Measurements from ENCODE around the gene PIH1D1. TPM values are rescaled to one million over a fixed set of nuclear protein-coding genes. Genes with fewer than 3 reads are reported as not detected.

The PIH1D1 gene
- total and polyA plus RNA-seq, 10 of the 15 experiments (the other 5 are each of a cell fraction or from before 2014, with no cell fraction given), result 16.1 to 153 (median 106) TPM

DNA sequence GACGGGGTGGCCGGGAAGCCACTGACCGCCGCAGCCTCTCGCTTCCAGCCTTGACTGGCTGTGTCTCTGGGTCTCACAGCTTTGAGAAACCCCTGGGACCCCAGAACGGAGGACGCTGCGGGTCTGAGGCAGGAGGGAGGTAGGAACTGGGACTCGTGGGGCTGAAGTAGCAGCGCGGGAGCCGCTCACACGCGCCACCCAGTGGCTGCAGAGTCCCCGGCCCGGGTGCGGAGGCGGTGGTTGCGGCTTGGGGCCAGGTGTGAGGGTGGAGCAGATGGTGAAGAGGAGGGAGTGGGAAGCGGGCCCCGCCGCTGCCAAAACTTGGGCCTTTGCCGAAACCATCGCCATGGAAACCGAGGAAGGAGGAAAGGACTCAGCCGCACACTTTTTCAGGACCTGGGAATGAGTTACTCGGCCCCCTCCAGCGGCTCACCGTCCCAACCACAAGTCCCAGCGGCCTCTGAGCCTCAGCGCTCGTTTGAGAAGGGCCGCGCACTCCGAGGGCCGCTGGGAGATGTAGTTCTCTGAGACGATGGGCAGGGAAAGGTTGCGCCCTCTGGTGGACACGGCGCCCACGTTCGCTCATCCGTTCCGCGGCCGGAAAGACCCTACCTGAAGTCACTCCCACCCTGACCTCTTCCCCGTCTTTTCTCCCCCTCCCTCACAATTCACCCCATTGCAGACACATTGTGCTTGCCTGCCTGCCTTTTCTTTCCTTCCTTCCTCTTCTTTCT, 8.1 kb downstream of the PIH1D1 start:
- Histone ChIP-seq H3K27ac (ENCODE audit: control insufficient read depth, insufficient read depth) (peak overlapping the region; percentile 21; the same call in 1 of the 2 replicates), H2AFZ (ENCODE audit: control insufficient read depth, low read depth, low read length) (peak overlapping the region; percentile 76), H3K79me2 (ENCODE audit: control insufficient read depth, insufficient read depth, low read length) (no peaks in the 10 kb centered on the region; the same call in 1 of the 2 replicates), H3K9me3 (replicated peaks; ENCODE audit: control insufficient read depth, insufficient read depth, low read length) (no peaks in the 10 kb centered on the region), H3K4me1 (ENCODE audit: control insufficient read depth, insufficient read depth, low read length) (no peaks in the 10 kb centered on the region), H3K36me3 (ENCODE audit: control insufficient read depth in 2 of 2, insufficient read depth in 2 of 2, low read length in 1 of 2) (peaks cover 0 to 4% of the 10 kb centered on the region in 2 experiments; a peak in 2 of 4 replicates), H3K9ac (ENCODE audit: control insufficient read depth, insufficient read depth, low read length) (peak overlapping the region; percentile 5; the same call in 1 of the 2 replicates), H3K27me3 (replicated peaks in 1 of 2; ENCODE audit: control insufficient read depth in 2 of 2, insufficient read depth in 2 of 2, low read length in 1 of 2) (peaks cover 9 to 20% of the 10 kb centered on the region in 2 experiments), H3K4me2 (ENCODE audit: control insufficient read depth, insufficient read depth) (peak overlapping the region; percentile 62), H3K4me3 (peak overlapping the region; percentile 81), H4K20me1 (ENCODE audit: control insufficient read depth, insufficient read depth) (no peaks in the 10 kb centered on the region)
- CTCF ChIA-PET, result interaction anchor here (0.6 to 4.9 kb wide), 13 partner anchors 8 to 204 kb away, joined by 3 to 47 read pairs (median 4); partner anchors contain the start of genes ALDH16A1 and PIH1D1
- peak; percentile 80 for DNase-seq (ENCODE audit: low read depth, low spot score)
- SMC1A ChIA-PET (ENCODE audit: uncharacterized antibody, unreplicated experiment), result interaction anchor here (0.6 to 3.0 kb wide), 5 partner anchors 27 to 218 kb away, joined by 3 to 14 read pairs (median 4); no protein-coding TSS in a partner anchor
- 1% methylated on average over 47 of the region's 47 CpGs for WGBS (ENCODE audit: insufficient coverage, insufficient replicate concordance, low lambda C conversion rate, missing lambda C conversion rate)
- POLR2A ChIA-PET, result interaction anchor here (1.0 to 1.5 kb wide), 3 partner anchors 8 to 52 kb away, joined by 3 to 5 read pairs (median 4); partner anchors contain the start of gene PIH1D1
- RAD21 ChIA-PET (ENCODE audit: unreplicated experiment), result interaction anchor here (1.0 to 1.8 kb wide), 7 partner anchors 8 to 136 kb away, joined by 3 to 15 read pairs (median 4); partner anchors contain the start of gene PIH1D1
- intact Hi-C loops (cut with micrococcal nuclease; ENCODE audit: unreplicated experiment) (loop anchor here (1.0 kb wide), 7 partner anchors 27 to 217 kb away; partner anchors contain the start of gene FLT3LG), in situ Hi-C loops (cut with MboI) (no loop called here)
- peak; percentile 98 for FAIRE-seq
- no TSS peak for BruUV-seq (replicated peaks)
- peak; percentile 92 for ATAC-seq
- TF ChIP-seq EP300 (IDR thresholded peaks at IDR 0.05; ENCODE audit: borderline replicate concordance in 1 of 2, control insufficient read depth in 1 of 2, low read depth in 2 of 2, low read length in 2 of 2) (no peak), PAX8 (IDR thresholded peaks at IDR 0.05) (no peak), CREB1 (IDR thresholded peaks at IDR 0.05; ENCODE audit: low read depth) (peak; percentile 78), BCL11A (IDR thresholded peaks at IDR 0.05; ENCODE audit: low read depth, low read length) (no peak), EED (IDR thresholded peaks at IDR 0.05; ENCODE audit: low read depth) (peak; percentile 29; the same call in 1 of the 2 replicates), GATAD2B (conservative IDR thresholded peaks at IDR 0.05; ENCODE audit: low read depth) (peak; percentile 96), CBFB (IDR thresholded peaks at IDR 0.05; ENCODE audit: low read depth) (peak; percentile 77; the same call in 1 of the 2 replicates), DPF2 (IDR thresholded peaks at IDR 0.05) (peak; percentile 94), TBL1XR1 (IDR thresholded peaks at IDR 0.05; ENCODE audit: low read depth, low read length) (no peak; the same call in 1 of the 2 replicates)
- TF ChIP-seq, protein P1, sequence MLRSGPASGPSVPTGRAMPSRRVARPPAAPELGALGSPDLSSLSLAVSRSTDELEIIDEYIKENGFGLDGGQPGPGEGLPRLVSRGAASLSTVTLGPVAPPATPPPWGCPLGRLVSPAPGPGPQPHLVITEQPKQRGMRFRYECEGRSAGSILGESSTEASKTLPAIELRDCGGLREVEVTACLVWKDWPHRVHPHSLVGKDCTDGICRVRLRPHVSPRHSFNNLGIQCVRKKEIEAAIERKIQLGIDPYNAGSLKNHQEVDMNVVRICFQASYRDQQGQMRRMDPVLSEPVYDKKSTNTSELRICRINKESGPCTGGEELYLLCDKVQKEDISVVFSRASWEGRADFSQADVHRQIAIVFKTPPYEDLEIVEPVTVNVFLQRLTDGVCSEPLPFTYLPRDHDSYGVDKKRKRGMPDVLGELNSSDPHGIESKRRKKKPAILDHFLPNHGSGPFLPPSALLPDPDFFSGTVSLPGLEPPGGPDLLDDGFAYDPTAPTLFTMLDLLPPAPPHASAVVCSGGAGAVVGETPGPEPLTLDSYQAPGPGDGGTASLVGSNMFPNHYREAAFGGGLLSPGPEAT (IDR thresholded peaks at IDR 0.05; ENCODE audit: low read depth), result peak; percentile 63; the same call in 1 of the 2 replicates
- TF ChIP-seq, protein P2, sequence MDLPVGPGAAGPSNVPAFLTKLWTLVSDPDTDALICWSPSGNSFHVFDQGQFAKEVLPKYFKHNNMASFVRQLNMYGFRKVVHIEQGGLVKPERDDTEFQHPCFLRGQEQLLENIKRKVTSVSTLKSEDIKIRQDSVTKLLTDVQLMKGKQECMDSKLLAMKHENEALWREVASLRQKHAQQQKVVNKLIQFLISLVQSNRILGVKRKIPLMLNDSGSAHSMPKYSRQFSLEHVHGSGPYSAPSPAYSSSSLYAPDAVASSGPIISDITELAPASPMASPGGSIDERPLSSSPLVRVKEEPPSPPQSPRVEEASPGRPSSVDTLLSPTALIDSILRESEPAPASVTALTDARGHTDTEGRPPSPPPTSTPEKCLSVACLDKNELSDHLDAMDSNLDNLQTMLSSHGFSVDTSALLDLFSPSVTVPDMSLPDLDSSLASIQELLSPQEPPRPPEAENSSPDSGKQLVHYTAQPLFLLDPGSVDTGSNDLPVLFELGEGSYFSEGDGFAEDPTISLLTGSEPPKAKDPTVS (IDR thresholded peaks at IDR 0.05; ENCODE audit: low read depth, low read length), result no peak
- TF ChIP-seq, protein P3, sequence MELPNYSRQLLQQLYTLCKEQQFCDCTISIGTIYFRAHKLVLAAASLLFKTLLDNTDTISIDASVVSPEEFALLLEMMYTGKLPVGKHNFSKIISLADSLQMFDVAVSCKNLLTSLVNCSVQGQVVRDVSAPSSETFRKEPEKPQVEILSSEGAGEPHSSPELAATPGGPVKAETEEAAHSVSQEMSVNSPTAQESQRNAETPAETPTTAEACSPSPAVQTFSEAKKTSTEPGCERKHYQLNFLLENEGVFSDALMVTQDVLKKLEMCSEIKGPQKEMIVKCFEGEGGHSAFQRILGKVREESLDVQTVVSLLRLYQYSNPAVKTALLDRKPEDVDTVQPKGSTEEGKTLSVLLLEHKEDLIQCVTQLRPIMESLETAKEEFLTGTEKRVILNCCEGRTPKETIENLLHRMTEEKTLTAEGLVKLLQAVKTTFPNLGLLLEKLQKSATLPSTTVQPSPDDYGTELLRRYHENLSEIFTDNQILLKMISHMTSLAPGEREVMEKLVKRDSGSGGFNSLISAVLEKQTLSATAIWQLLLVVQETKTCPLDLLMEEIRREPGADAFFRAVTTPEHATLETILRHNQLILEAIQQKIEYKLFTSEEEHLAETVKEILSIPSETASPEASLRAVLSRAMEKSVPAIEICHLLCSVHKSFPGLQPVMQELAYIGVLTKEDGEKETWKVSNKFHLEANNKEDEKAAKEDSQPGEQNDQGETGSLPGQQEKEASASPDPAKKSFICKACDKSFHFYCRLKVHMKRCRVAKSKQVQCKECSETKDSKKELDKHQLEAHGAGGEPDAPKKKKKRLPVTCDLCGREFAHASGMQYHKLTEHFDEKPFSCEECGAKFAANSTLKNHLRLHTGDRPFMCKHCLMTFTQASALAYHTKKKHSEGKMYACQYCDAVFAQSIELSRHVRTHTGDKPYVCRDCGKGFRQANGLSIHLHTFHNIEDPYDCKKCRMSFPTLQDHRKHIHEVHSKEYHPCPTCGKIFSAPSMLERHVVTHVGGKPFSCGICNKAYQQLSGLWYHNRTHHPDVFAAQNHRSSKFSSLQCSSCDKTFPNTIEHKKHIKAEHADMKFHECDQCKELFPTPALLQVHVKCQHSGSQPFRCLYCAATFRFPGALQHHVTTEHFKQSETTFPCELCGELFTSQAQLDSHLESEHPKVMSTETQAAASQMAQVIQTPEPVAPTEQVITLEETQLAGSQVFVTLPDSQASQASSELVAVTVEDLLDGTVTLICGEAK (IDR thresholded peaks at IDR 0.05; ENCODE audit: borderline replicate concordance), result peak; percentile 46; the same call in 1 of the 2 replicates
